ENCODE measurements around the gene RNF14. TPM values are rescaled to one million over a fixed set of nuclear protein-coding genes. Genes with fewer than 3 reads are reported as not detected.

RNF14 gene
- total and polyA plus RNA-seq, 10 of the 15 experiments (the other 5 are each of a cell fraction or from before 2014, with no cell fraction given): 13.2 to 41.8 (median 28.3) TPM

DNA sequence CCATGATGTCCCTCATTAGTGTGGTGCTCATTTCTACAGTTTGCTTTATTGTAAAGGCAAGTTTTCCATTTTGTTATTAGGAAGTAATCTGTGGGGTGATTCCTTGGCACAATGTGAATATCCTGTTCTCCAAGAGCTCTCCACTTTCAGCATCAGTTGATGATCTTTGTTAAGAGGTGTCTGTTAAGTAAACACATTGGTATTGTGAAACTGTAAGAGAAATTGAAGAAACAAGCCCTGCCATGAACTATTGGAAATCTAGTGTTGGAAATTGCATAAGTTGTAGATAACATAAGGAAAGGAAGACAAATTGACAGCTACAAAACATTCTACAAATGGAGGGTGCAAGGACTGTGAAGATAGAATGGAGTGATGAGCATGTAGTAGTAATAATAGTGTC is 17.2 kb downstream of the RNF14 start:
- H4K20me1 ChIP-seq (ENCODE audit: control insufficient read depth, insufficient read depth): no peaks in the 10 kb centered on the region
- no peak overlapping the region for H2AFZ ChIP-seq (ENCODE audit: control insufficient read depth, low read depth, low read length)
- ChIA-PET POLR2A (interaction anchor here (1.3 kb wide), 1 partner anchor 10 kb away, joined by 3 read pairs; no protein-coding TSS in a partner anchor), CTCF (interaction anchor here (1.0 to 2.4 kb wide), 5 partner anchors 9 to 157 kb away, joined by 3 to 8 read pairs (median 3); no protein-coding TSS in a partner anchor), SMC1A (ENCODE audit: uncharacterized antibody, unreplicated experiment) (no interaction called here), RAD21 (ENCODE audit: unreplicated experiment) (no interaction called here)
- no peak for DNase-seq (ENCODE audit: low read depth, low spot score)
- in situ Hi-C loops (cut with MboI): no loop called here
- no peaks in the 10 kb centered on the region for H3K79me2 ChIP-seq (ENCODE audit: control insufficient read depth, insufficient read depth, low read length)
- H3K4me1 ChIP-seq (ENCODE audit: control insufficient read depth, insufficient read depth, low read length): no peaks in the 10 kb centered on the region
- no peak for ATAC-seq
- FAIRE-seq: no peak
- TF ChIP-seq, protein P1, sequence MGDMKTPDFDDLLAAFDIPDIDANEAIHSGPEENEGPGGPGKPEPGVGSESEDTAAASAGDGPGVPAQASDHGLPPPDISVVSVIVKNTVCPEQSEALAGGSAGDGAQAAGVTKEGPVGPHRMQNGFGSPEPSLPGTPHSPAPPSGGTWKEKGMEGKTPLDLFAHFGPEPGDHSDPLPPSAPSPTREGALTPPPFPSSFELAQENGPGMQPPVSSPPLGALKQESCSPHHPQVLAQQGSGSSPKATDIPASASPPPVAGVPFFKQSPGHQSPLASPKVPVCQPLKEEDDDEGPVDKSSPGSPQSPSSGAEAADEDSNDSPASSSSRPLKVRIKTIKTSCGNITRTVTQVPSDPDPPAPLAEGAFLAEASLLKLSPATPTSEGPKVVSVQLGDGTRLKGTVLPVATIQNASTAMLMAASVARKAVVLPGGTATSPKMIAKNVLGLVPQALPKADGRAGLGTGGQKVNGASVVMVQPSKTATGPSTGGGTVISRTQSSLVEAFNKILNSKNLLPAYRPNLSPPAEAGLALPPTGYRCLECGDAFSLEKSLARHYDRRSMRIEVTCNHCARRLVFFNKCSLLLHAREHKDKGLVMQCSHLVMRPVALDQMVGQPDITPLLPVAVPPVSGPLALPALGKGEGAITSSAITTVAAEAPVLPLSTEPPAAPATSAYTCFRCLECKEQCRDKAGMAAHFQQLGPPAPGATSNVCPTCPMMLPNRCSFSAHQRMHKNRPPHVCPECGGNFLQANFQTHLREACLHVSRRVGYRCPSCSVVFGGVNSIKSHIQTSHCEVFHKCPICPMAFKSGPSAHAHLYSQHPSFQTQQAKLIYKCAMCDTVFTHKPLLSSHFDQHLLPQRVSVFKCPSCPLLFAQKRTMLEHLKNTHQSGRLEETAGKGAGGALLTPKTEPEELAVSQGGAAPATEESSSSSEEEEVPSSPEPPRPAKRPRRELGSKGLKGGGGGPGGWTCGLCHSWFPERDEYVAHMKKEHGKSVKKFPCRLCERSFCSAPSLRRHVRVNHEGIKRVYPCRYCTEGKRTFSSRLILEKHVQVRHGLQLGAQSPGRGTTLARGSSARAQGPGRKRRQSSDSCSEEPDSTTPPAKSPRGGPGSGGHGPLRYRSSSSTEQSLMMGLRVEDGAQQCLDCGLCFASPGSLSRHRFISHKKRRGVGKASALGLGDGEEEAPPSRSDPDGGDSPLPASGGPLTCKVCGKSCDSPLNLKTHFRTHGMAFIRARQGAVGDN (IDR thresholded peaks at IDR 0.05): no peak
- TF ChIP-seq RELA (IDR thresholded peaks at IDR 0.05; ENCODE audit: borderline replicate concordance, partially characterized antibody) (no peak), ZBED1 (IDR thresholded peaks at IDR 0.05; ENCODE audit: borderline replicate concordance) (no peak), NR2F1 (conservative IDR thresholded peaks at IDR 0.05) (no peak), FOS (IDR thresholded peaks at IDR 0.05; ENCODE audit: borderline replicate concordance, extremely low read depth, insufficient read length) (no peak), ZBTB40 (IDR thresholded peaks at IDR 0.05; ENCODE audit: borderline replicate concordance) (no peak), SPI1 (IDR thresholded peaks at IDR 0.05; ENCODE audit: borderline replicate concordance, insufficient read depth, low read depth, low read length) (no peak), CREB1 (IDR thresholded peaks at IDR 0.05; ENCODE audit: low read depth) (no peak), TCF3 (IDR thresholded peaks at IDR 0.05; ENCODE audit: borderline replicate concordance, insufficient read depth, low read depth, low read length) (no peak)
- TF ChIP-seq, protein P2, sequence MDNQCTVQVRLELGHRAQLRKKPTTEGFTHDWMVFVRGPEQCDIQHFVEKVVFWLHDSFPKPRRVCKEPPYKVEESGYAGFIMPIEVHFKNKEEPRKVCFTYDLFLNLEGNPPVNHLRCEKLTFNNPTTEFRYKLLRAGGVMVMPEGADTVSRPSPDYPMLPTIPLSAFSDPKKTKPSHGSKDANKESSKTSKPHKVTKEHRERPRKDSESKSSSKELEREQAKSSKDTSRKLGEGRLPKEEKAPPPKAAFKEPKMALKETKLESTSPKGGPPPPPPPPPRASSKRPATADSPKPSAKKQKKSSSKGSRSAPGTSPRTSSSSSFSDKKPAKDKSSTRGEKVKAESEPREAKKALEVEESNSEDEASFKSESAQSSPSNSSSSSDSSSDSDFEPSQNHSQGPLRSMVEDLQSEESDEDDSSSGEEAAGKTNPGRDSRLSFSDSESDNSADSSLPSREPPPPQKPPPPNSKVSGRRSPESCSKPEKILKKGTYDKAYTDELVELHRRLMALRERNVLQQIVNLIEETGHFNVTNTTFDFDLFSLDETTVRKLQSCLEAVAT (IDR thresholded peaks at IDR 0.05): no peak
- no peaks in the 10 kb centered on the region for H3K9me3 ChIP-seq (replicated peaks; ENCODE audit: control insufficient read depth, insufficient read depth, low read length)
- H3K36me3 ChIP-seq (ENCODE audit: control insufficient read depth in 2 of 2, insufficient read depth in 2 of 2, low read length in 1 of 2): peaks cover 0 to 10% of the 10 kb centered on the region in 2 experiments; a peak in 2 of 4 replicates
- H3K4me3 ChIP-seq: no peak overlapping the region
- no peaks in the 10 kb centered on the region for H3K27me3 ChIP-seq (replicated peaks in 1 of 2; ENCODE audit: control insufficient read depth in 2 of 2, insufficient read depth in 2 of 2, low read length in 1 of 2)
- intact Hi-C loops (cut with micrococcal nuclease; ENCODE audit: unreplicated experiment): no loop called here
- no peak overlapping the region for H3K27ac ChIP-seq (ENCODE audit: control insufficient read depth, insufficient read depth)
- no TSS peak for BruUV-seq (replicated peaks)
- no peak overlapping the region for H3K9ac ChIP-seq (ENCODE audit: control insufficient read depth, insufficient read depth, low read length)
- no peak overlapping the region for H3K4me2 ChIP-seq (ENCODE audit: control insufficient read depth, insufficient read depth)
